CD1c-positive myeloid dendritic cell (primary cell): ENCODE measurements around the gene MBP.
"Not testable (repeated sequence)": the region's sequence is repeated elsewhere in the genome, so short reads cannot be mapped to it uniquely, and the experiment has no call there.

Experiments
- DNase-seq: peaks from one replicate; pipeline ENCODE4 v3.0.0-alpha.2; 2016; ENCODE audit errors: extremely low spot score

MBP gene

DNA sequence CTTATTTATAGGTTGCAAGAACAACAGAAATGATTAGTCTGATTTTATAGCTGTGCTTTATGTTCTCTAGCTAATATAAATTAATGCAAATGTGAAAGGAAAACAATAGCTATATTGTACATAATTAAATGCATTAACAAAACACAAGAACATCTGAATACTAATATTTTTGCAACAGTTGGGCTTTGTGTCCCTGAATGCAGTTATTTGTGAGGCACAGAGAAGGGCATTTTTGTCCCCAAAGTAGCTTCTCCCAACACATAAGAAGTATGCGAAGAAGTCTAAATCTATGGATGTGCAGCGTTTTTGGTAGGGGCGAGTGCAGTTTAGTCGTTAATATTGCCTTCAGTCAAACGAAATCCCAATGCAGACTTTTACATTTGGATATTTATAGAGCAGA, 110.0 kb downstream of the MBP start:
- DNase-seq = no peak

DNA sequence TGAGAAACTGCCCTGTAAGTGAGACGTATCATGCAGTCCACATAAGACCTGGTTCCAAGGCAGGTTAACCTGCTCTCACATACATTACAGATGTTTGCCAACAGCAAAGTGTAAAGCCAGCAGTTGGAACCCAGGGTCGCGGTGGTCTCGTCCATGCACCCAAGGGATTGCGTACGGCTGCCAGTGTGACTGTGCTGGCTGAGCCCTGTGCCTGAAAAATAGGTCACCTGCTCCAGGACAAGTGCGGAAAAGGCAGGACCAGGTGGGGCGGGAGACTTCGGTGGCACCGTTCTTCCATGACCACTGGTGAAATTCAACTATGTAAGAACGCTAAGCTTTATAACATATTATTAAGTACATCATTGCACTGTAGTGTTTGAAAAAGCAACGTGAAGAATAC, 110.5 kb downstream of the MBP start:
- DNase-seq = no peak

DNA sequence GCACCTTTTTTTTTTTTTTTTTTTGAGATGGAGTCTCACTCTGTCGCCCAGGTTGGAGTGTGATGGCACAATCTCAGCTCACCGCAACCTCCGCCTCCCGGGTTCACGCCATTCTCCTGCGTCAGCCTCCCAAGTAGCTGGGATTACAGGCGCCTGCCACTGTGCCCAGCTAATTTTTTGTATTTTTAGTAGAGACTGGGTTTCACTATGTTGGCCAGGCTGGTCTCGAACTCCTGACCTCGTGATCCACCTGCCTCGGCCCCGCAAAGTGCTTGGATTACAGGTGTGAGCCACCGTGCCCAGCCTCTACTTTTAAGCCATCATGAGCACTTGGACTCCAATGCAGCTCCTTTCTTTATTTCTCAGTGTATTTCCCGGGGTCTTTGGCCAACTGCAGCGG, 111.1 kb downstream of the MBP start:
- not testable (repeated sequence) for DNase-seq

DNA sequence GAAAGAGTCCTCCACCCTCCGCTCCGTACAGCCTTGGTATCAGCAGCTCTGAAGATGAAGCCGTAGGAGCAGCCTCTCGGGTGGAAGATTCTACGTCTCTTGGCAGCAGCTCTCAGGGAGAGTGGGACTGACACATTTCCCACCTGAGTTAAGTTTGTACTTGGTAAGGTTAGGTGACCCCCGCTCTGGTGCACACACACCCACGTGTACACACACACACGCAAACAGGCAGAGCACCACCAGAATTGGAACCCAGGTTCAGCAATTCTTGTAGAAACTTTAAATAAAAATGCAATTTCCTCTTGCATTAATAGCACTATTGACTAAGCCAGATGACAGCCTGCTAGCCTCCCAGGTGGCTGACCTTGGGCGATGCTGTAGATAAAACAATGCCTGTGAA, 111.5 kb downstream of the MBP start:
- DNase-seq = no peak

DNA sequence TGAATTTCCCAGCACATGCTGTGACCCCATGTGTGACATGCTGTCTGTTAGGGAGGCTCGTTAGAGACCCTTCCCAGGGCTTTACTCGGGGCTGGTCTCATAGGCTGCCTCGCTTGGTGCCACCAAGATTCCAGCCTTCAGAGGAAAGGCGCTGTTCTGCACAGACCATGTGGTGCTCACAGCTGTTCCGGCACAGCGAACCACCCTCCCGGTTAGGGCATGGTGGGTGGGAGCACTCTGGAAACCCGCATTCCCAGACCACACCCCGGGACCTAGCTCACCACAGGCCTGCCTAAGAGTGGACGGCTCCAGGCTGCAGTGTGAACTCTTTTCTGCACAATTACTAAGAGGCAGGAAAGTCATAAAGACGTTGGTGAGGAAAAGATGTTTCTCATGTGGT, 112.0 kb downstream of the MBP start:
- no peak for DNase-seq

DNA sequence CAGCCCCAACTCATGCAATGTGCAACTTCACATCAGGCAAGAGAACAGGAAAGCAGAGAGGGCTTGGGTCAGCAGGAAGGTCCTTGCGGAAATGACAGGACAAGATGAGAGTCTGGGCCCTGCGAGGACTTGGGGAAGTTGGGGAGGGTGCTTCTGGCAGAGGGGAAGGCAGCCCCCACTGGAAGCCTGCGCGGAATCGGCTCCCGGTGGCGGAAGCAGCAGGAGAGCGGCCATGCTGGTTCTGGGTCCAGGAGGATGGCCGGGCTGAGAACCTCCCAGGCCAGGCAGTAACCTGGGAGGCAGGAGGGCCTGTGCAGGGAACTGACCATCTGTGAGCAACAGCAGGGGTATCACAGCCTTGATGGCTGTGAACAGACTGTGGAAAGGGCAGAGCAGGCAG, 112.9 kb downstream of the MBP start:
- no peak for DNase-seq

DNA sequence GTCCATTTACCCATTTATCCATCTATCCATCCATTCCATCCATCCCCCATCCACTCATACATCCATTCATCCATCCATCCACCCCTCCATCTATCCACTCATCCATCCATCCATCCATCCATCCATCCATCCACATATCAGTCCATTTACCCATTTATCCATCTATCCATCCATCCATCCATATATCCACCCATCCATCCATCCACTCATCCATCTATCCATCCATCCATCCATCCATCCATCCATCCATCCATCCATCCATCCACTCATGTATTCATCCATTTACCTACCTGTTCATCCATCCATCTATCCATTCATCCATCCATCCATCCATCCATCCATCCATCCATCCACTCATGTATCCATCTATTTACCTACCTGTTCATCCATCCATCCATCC, 113.9 kb downstream of the MBP start:
- DNase-seq = not testable (repeated sequence)

DNA sequence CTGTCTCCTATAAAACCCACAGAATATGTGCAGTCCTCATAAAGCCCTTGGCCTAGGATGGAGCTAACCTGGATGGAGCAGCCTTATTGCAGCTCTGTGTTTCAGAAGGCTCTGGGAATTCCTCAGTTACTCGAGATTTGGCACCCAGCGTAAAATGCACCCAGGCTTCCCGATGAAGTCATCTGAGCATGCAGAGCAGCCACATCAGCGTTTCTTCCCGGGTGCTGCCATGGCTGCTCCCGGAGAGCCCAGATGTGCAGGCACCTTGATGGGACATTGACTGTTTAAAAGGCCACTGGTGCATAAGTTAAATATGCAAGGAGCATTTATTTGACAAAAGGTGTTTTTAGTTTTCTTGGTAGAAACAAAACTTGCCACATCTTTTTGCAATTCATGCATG, 115.2 kb downstream of the MBP start:
- no peak for DNase-seq

DNA sequence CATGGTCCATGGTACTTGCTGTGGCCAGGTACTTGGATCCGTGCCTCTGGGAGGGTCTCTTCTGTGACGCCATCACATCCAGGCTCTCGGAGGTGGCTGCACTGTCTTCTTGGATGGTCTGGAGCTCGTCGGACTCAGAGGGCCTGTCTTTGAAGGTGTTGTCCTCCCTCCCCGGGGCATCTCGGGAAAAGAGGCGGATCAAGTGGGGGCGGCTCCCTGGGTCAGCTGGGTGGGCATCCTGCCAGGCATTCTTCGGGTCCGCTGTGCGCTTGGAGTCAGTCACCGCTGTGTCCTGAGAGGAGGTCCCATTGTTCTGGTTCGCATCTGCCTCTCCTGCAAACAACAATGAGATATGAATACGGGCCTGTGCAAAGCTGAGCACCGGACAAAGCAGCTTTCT, 115.6 kb downstream of the MBP start:
- no peak for DNase-seq

DNA sequence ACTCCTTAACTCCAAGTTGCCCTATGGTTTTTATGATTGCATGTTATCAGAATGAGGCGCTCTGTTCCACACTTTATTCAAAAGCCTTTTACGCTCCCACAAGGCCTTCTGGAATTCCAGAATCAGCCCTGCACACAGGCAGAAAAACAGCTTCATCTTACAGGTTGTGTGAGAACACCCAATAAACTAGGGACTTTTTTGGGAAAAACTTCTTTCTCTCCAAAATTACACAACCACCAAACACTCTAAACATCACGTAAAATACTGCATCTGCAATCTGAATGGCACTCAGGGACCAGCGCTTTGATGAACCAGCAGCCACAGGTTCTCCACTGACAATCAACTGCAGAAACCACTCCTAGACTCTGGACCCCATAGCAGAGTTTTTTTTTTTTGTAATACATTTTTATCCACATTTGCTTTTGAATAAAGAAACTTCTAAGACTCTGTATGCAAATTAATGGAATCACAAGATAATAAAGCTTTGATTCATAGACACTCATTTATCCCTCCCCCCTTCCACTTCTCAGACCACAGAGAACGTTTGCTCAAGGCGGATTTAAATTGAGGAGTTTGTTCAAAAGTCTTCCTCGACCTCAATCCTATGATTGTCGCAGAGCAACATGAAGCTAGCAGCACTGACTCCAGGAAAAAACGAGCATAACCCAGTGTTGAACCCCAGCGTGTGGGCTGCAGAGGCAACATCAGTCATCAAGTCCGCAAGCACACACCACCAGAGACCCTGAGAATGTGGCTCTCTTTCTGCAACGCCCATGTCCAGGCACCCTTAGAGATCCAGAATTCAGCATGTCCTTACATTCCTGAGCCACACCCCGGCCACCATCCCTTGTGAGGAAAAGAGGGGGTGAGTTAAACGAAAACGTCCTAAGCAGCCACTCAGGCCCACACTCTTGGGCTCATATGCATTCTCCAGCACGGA, 116.5 kb downstream of the MBP start:
- DNase-seq = no peak

DNA sequence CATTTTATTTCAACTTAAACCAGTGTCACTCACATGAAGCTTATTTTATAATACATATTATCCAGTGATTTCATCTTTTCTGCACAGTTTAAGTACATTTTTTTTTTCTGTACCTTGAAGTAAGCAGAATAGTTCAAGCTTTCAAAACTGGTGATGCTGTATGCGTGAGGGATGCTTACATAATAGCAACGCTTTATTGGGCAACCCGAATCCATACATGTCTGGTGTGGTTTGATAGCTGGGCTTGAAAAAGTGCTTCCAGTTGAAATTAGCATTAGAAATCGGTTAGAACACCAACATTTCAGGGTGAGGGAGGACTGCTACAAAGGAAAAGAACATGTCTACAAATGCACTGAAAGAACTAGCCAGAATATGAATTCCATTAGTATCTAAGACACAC, 117.4 kb downstream of the MBP start:
- DNase-seq = peak; percentile 42

DNA sequence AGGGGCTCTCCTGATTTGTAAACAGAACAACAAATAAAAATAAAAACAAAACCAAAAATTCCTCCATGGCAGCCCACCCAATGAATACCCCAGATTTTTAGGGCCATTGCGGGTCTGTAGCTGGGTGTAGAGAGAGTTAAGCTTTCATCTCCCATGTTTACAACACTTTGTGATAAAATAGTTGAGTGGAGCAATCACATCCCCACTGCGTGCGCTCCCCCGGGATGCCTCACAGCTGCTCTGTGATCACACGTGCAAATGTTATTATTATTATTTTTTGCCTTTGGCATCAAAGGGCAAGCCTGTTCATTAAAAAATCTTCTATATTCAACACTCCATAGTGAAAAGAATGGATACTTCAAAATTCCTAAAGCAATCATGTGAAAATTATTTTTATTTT, 118.0 kb downstream of the MBP start:
- DNase-seq = no peak

DNA sequence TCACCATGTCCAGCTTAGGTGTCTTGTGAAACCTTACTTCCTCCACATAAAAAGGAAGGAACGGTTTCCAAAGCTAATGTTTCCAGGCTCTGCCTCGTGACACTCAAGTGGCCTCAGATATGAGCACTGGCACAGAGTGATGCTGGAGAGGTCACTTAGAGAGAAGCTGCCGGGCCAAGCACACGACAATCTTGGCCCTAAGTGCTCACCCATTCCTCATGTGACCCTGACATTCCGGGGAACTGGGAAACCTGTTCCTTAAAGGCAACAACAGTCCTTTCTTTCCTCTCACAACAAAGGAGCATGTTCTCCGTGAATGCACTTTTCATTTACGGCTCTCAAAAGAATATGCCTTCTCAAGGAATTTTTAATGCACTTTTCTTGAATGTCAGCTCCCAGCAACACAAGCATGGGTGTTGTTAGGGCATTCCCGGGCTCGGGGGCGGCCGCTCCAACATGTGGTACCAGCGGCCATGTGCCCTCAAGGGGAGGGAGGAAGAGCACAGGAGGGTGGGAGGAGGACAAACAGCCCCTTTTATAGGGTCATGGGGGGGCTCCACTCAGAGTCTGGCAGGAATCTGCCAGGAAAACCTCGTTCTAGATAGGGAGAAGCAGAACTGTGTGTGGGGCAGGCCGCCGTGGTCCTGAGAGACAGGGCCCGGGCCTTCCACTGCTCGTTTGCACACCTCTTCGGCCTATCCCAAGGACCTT, 118.6 kb downstream of the MBP start:
- DNase-seq = peak; percentile 78

DNA sequence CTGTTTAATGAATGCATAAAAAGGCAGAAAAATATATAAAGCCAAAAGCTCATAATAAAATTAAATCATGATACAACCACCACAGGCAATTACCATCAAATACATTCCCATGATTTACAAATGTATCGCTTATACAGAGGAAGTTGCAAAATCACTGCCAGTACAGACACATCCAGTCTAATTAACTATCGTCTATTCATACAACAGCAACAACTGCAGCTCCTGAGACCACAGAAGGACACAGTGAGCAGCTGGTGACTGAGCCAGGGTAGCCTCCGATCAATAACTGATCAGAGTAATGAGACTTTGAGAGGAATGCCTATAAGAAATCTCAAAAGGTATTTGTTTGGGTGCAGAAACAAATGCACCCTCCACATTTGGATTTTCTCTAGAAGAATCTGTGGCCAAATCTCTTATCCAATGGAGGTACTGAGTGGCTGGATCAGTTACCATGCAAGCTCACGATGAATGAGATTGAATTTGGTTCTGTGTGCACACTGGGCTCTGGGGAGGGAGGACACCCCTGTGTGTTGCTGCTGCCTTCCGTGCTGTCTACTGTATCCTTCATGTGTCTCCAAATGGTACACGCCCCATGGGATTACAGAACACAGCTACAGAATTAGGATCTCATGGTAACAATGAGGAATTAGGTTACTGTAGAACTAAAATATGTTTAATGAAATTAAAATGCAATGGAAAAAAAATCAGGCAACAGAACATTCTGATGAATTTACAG, 119.6 kb downstream of the MBP start:
- DNase-seq = no peak

DNA sequence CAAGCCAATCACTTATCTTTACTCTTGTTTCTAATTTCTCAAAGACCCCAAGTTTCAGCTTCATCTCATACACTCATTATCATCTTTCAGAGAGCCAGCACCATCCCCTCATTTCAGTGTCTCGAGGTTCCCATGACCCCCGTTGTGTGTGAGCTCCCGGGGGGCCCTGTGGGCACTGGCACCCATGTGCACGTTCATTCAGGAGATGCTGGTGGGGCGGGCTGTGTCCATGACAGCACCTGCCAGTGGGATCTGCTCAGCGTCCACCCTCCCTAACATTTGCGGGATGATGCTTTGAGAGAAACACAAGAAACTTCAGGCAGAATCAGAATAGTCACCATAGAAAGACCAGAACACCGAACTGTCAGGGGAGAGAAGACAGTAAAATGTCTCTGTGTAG, 120.5 kb downstream of the MBP start:
- no peak for DNase-seq

DNA sequence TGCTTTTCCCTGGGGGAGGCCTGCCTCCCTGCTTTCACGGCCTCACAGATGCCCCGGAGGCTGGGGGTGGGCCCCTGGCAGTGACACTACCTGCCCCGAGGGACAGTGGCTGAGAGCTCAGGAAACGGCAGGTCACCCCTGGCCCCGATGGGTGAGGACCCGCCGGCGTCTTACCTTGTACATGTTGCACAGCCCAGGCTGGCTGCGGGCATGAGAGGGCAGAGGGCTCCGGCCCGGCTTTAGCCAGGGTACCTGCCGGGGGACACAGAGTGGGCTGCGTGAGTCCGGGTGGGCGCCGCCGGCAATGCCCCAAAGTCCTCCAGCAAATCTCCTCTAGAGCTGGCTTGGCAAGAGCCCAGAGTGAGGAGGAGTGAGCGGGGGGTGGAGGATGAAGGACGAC, 122.9 kb downstream of the MBP start:
- DNase-seq = no peak

DNA sequence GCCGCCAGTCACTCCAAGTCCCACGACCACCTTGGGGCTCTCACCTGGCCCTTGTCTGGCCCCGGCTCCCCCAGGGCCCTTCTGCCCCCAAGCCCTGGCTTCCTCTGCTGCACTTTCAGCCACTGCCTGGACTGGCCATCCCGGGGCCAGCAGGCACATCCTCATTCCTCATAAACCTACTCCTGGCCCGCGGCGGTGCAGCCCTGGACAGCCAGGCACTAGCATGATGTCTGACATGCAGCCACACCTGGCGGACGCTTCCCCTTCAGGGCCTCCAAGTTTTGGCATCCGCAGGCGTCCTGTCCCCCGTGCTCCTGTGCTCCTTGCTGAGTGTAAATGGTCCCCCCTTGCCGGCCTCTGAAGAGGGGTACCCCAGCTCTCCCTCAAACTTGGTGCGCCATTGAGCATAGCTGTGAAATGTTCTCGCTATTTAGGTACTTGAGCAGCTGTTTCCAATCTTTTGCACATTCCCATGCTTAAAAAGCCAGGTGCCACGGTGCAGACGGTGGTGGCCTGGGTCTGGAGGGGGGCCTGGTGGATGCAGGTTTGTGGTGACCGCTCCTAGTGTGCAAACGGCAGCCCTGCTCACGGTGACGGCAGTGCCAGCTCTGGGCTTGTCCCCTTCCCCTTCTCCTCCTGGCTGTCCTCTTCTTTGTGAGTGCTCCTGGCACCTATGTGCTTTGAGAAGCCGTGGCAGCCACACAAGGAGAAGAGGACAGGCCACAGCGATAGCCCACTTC, 123.8 kb downstream of the MBP start:
- no peak for DNase-seq

DNA sequence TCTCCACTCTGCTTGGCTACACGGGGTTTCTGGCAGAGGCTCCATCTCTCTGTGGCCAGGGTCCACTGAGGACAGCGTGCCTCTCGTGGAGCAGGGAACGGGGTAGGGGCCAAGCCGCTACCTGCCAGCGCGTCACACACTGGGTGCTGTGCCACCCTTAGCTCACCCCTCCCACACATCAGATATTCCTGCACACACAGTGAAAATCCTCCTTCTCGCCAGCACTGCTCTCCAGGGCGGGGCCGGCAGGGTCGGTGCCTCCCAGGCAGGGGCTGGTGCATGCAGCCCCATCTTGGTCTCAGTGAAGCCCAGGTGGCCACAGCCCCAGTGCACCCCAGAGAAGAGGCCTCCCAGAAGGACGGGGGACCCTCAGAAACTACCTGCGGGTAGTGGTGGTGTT, 124.6 kb downstream of the MBP start:
- no peak for DNase-seq

DNA sequence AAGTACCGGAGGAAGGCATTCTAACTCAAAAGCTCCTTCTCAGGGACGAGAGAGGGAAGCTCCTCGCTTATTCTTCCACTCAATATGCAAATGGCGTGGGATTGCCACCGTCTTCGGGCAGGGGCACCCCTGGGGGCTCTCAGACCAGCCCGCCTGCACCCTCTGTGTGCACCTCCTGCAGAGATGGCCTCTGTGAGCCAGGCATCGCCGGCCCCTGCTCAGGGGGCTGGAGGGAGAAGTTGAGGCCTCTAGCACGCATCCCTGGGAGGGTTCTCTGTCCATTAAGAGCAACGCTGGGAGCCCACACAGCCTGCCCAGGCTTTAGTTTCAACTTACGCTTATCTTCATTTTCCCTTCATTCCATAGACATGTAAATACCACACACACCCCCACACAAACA, 125.3 kb downstream of the MBP start:
- DNase-seq = no peak

DNA sequence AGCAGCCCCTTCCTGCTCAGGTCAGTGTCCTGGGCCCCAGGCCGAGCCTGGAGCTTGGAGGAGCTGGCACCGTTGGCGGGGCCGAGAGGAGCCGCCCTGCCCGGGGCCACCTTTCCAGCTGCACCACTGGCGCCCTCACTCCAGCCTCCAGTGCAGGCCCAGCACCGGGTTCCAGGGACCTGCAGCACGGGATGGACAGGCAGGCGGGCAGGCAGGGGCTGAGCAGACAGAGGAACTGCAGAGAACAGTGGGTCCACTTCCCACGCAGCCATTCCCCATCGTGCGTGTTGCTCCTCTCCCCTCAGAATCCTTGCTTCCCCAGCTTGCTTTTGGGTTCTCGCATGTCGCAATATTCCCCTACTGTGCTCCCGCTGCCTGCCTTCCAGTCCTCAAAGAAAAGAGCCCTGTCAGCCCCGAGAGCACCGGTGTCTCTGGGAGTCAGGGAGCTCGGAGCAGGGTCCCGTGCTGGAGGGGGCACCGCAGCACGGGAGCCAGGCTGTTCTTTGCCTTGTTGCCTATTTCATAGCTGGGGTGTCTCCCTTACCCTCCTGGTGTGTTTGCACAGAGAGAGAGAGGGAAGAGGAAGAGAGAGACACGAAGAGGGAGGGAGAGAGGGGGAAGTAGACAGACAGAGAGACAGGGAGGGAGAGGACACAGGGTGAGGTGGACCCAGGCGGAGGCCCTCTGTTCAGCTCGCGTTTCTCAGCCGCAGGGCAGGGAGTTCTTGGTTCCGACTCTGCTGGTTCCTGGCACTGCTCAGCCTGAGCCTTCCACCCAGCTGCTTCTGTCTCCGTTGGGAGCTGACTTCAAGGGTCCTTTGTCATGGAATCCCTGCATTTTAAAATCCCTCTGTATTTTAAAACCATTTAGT, 126.0 kb downstream of the MBP start:
- peak; percentile 67 for DNase-seq

DNA sequence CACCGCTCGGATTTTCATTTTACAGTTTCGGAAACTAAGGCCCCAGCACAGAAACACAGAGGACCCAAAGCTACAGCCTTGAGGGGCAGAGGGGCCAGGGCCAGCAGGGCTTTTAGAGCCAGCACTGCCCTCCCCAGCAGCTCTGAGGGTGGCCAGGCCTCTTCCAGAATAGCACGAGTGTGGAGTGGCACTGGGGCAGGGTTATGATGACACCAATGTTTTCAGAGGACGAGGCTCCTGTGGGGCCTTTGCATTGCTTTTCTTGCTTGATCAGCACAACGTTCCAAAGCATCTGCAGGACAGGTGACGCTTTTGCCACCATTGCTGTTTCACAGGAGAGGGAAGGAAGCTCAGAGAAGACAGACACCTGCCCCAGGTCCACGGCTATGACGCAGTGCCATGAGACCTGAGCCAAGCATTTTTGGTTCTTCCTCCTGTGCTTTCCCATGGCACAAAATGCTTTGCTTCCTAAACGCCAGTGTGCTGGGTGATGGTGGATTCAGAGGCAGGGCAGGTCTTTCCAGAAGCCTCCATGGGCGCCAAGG, 126.9 kb downstream of the MBP start:
- no peak for DNase-seq
